Measurements from ENCODE around the gene RAB43.
A peak's percentile ranks its signal among the peaks of the same experiment; 100 is the strongest.
"Not testable (repeated sequence)": the region's sequence is repeated elsewhere in the genome, so short reads cannot be mapped to it uniquely, and the experiment has no call there.

Gene RAB43

GRCh38 chr3:129121016-129121791, 400 bp downstream of the RAB43 start:
- DNase-seq: peak; percentile 40 to 65

DNA sequence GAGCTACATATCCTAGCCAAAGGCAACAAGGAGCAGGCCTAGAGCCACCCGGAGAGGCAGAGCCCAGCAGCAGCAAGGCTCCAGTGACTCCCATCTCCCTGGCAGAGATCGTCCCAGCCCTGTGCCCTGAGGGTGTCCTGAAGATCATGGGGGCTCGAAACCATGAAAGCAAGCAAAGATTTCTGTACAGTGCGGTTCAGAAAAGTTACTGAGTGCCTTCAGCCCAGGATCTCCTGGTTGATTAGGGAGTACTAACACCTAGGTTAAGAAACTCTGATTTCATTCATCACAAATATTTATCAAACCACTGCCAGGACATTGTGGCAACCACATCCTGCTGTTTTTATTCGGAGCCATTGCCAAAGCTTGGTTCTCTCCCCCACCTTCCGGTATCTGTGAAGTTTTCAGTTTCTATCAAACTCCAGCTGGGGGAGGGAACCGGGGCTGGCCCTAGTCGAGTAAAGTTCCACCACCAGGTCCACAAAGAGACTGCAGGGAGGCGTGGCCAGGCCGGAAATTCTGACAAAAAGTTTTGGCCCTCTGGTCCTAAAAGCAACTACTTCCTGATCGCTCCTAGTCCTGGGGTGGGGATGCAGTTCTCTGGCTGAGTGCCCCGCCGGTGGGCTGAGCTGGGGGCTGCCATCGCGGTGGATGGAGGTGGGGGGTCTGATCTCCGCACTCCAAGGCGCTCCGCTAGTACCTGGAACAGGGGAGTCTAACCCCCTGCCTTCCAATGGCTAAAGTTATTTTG, 1.2 kb downstream of the RAB43 start:
- DNase-seq: peak; percentile 85

- no peak for DNase-seq
Measured at GRCh38 chr3:129119365-129120100, 2.1 kb downstream of the RAB43 start.

- DNase-seq: peak; percentile 45 to 48
Measured at GRCh38 chr3:129118745-129119144, 2.9 kb downstream of the RAB43 start.

- no peak for DNase-seq
Measured at GRCh38 chr3:129117134-129117533, 4.5 kb downstream of the RAB43 start.

- peak in 1 of 2 donors; percentile 9 for DNase-seq
Measured at GRCh38 chr3:129116482-129116946, 5.1 kb downstream of the RAB43 start.

DNA sequence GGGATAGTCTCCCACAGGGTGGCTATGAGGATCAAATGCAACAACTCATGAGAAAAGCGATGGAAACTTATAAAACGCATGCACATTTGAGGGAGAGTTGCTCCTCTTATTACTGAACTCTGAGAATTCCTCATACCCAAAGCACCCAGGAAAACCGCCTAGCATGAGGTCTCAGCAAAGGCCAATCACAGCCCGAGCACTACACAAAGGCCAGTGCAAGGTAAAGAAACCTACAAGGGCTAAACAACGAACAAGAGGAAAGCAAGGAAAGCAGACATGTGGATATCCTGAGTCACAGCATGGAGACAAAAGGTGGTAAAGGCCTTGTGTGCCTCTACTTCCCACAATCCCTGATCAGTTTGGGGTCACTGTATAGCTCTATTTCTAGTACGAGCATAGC, 7.1 kb downstream of the RAB43 start:
- no peak for DNase-seq

DNA sequence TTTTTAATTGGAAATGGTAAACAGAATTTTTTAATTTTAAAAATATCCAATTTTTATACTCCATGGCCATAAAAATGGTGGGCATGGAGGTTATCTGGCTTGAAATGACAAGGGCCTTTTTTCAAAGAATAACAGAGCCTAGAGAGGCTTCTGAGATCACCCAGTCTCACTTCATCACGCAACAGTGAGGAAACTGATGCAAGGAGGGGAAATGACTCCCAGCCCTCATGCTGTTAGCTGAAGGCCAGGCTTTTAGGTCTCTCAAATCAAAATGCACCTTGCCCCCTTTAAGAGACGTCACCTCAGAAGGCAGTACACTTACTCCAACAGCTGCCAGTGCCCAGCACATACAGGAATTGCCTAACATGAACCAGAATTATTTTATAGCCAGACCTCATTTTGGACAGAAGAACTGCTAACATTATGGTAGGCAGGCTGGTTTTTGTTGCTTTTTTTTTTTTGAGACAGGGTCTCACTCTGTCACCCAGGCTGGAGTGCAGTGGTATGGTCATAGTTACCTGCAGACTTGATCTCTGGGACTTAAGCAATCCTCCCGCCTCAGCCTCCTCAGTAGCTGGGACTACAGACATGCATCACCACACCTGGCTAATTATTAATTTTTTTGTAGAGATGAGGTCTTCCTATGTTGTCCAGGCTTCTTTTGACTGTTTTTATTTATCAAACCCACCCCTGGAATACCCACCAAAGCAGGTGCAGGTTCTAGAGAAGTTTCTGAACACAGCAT, 9.1 kb downstream of the RAB43 start:
- DNase-seq: no peak

- DNase-seq: not testable (repeated sequence)
Measured at GRCh38 chr3:129111076-129111780, 10.4 kb downstream of the RAB43 start.

GRCh38 chr3:129107793-129108192, 13.8 kb downstream of the RAB43 start:
- DNase-seq: no peak

- DNase-seq: no peak
Measured at GRCh38 chr3:129106866-129107565, 14.6 kb downstream of the RAB43 start.

- DNase-seq: no peak
Measured at GRCh38 chr3:129106320-129106719, 15.3 kb downstream of the RAB43 start.

GRCh38 chr3:129105862-129106261, 15.7 kb downstream of the RAB43 start:
- DNase-seq: no peak

GRCh38 chr3:129104498-129105079, 17.0 kb downstream of the RAB43 start:
- DNase-seq: no peak

- DNase-seq: no peak
Measured at GRCh38 chr3:129104051-129104450, 17.6 kb downstream of the RAB43 start.

DNA sequence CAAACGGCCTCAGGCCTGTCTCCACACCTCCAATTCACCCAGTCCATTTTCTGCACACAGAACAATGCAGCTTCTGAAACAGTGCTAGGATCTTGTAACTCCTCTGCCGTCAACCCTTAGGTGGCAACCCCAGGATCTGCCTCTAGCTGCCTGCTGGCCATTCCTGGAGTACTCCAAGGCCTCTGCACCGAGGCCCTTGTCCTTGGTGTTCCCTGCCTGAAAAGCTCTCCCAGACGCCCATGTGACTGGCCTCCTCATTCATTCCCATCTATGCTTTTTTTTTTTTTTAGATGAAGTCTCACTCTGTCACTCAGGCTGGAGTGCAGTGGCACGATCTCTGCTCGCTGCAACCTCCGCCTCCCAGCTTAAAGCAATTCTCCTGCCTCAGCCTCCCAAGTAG, 18.3 kb downstream of the RAB43 start:
- no peak for DNase-seq

DNA sequence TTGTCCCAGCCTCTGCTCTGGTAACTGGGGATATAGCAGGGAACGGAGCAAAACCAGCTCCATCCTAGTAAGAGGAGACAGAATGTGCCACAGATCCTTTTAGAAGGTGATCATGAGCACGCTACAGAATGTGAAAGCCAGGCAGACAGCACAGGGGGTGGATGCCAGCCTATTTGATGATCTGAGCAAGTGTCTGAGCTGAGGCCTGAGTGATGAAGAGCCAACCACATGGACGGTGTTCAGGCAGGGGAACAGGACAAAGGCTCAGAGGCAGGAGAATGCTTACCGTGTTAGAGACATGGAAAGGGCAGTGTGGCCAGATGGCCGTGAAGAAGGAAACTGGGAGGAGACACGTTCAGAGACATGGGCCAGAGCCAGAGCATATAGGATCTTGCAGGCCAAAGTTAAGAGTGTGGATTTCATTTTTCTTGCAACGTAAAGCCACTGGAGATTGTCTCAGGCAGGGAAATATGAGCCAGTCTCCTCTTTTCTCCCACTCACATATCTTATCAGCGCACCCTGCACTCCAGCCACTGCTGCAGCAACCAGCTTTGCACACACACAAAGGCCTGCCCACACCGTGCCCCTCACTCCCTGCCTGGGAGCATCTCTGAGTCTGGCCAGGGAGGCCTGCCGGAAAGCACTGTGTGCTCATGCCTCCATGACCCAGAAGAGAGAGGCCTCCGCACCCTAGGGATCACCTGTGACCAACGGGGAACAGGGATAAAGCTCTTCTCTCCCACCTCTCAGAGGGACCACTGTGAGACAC, 20.1 kb downstream of the RAB43 start:
- DNase-seq: no peak

GRCh38 chr3:129100274-129100673, 21.3 kb downstream of the RAB43 start:
- DNase-seq: no peak

GRCh38 chr3:129095285-129095684, 26.3 kb downstream of the RAB43 start:
- DNase-seq: no peak

- not testable (repeated sequence) for DNase-seq
Measured at GRCh38 chr3:129088312-129088711, 33.3 kb downstream of the RAB43 start.
